ENCODE measurements around the gene GALNT2.

DNA sequence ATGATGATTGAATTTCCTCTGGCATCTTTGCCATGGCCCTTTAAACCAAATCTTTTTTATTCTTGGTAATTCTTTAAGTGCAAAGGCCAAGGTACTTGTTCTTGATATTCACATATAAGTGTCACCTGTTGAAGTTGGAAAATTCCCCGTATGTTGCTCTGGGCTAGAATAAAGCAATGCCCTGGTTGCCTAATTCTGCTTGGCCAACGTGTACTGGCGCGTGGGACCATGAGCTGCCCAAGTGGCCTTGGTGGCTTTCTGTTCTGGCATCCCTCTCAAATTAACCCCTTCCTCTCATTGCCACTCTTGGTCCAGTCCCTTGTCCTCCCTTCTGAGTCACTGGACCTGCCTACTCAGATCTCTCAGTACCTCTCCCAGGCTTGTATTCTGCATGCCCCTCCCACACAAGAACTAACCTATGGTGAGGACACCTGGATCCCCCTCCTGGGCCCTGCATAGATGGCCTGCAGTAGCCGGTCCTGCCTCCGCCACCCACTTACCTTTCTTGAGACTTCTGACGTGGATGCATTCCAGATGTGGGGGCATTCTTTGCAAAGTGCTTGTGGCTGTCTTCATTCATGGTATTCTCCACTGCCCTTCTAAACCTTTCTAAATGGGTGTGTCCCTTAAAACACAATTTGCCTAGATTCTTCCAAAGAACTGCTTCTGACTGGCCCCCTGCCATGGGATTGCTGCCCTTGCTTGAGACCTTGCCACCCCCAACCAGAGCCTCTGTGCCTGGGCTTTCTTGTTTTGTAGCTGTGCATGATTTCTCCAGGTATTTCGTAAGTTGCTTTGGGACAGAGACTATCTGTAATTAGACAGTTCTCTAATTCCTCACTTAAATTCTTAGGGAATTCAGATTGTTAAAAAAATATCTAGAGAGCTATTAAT is 152.4 kb downstream of the GALNT2 start:
- TF ChIP-seq CBFA2T3 (IDR thresholded peaks at IDR 0.05) (no peak), ELF4 (CRISPR knock-in tag; IDR thresholded peaks at IDR 0.05) (no peak), CHCHD3 (CRISPR knock-in tag; IDR thresholded peaks at IDR 0.05) (no peak), POLR2AphosphoS5 (IDR thresholded peaks at IDR 0.05; ENCODE audit: control insufficient read depth, insufficient read depth, low read depth, low read length) (no peak), ZNF239 (CRISPR knock-in tag; IDR thresholded peaks at IDR 0.05) (no peak), BACH1 (tag; IDR thresholded peaks at IDR 0.05) (no peak)
- TF ChIP-seq, protein P1, sequence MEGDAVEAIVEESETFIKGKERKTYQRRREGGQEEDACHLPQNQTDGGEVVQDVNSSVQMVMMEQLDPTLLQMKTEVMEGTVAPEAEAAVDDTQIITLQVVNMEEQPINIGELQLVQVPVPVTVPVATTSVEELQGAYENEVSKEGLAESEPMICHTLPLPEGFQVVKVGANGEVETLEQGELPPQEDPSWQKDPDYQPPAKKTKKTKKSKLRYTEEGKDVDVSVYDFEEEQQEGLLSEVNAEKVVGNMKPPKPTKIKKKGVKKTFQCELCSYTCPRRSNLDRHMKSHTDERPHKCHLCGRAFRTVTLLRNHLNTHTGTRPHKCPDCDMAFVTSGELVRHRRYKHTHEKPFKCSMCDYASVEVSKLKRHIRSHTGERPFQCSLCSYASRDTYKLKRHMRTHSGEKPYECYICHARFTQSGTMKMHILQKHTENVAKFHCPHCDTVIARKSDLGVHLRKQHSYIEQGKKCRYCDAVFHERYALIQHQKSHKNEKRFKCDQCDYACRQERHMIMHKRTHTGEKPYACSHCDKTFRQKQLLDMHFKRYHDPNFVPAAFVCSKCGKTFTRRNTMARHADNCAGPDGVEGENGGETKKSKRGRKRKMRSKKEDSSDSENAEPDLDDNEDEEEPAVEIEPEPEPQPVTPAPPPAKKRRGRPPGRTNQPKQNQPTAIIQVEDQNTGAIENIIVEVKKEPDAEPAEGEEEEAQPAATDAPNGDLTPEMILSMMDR (IDR thresholded peaks at IDR 0.05 in 2 of 3, conservative IDR thresholded peaks at IDR 0.05 in 1 of 3; ENCODE audit: insufficient read depth in 2 of 3, low read depth in 1 of 3, low read length in 3 of 3), result no peak

Data from K562 (cell line).